Endothelial cell (in vitro differentiated cells): ENCODE results near the gene ALDH4A1. TPM values are rescaled to one million over a fixed set of nuclear protein-coding genes. Genes with fewer than 3 reads are reported as not detected.

Experiments
- DNase-seq: peaks from one replicate; pipeline ENCODE4 v3.0.0; 2021; ENCODE audit warnings: low spot score
- H3K27ac Mint-ChIP-seq: one replicate; pipeline ENCODE4 v1.8.0; 2021; ENCODE audit warnings: mixed read lengths, inconsistent platforms; ENCODE audit not compliant: unreplicated experiment
- H3K27me3 Mint-ChIP-seq: one replicate; pipeline ENCODE4 v1.8.0; 2021; ENCODE audit warnings: mild to moderate bottlenecking, moderate library complexity, mixed read lengths, inconsistent platforms; ENCODE audit not compliant: unreplicated experiment
- H3K36me3 Mint-ChIP-seq: one replicate; pipeline ENCODE4 v1.8.0; 2021; ENCODE audit warnings: mild to moderate bottlenecking, low read depth, mixed read lengths, inconsistent platforms; ENCODE audit not compliant: unreplicated experiment
- H3K4me1 Mint-ChIP-seq: one replicate; pipeline ENCODE4 v1.8.0; 2021; ENCODE audit warnings: mild to moderate bottlenecking, mixed read lengths, inconsistent platforms; ENCODE audit not compliant: unreplicated experiment
- H3K4me3 Mint-ChIP-seq: one replicate; pipeline ENCODE4 v1.8.0; 2021; ENCODE audit warnings: mild to moderate bottlenecking, mixed read lengths, inconsistent platforms; ENCODE audit not compliant: unreplicated experiment
- H3K9me3 Mint-ChIP-seq: one replicate; pipeline ENCODE4 v1.8.0; 2021; ENCODE audit warnings: mixed read lengths, inconsistent platforms; ENCODE audit not compliant: unreplicated experiment
- CTCF ChIP-seq: fragments of 200-600 bp; sonication (generic); IDR thresholded peaks from one replicate; pipeline ENCODE4 v1.5.0; 2021; ENCODE audit warnings: antibody characterized with exemption; ENCODE audit not compliant: unreplicated experiment
- microRNA-seq: library from miRNA; unstranded; fragments of <30 nt; microRNA quantifications from one replicate; pipeline ENCODE4, GENCODE V29; 2020; ENCODE audit not compliant: unreplicated experiment
- total RNA-seq: library from RNA; stranded (reverse); fragmentation: NEBNext Ultra II Directional; extraction: Animal tissue kit (Norgen Biotek cat#: 25700); gene quantifications from one replicate; pipeline ENCODE4 v1.2.1, GENCODE V29; 2021; ENCODE audit not compliant: unreplicated experiment

ALDH4A1 gene
- total RNA-seq, 1 donor from 2014 or later = 27.8 TPM

GRCh38 chr1:18828224-18828623 lies 74.1 kb downstream of the ALDH4A1 start:
- H3K4me1 Mint-ChIP-seq = no peaks in the 10 kb centered on the region
- peaks cover 19% of the 10 kb centered on the region for H3K36me3 Mint-ChIP-seq
- H3K27ac Mint-ChIP-seq = no peak overlapping the region
- TF ChIP-seq CTCF = no peak
- no peak overlapping the region for H3K4me3 Mint-ChIP-seq
- no peak for DNase-seq
- H3K27me3 Mint-ChIP-seq = peaks cover 9% of the 10 kb centered on the region
- H3K9me3 Mint-ChIP-seq = peaks cover 4% of the 10 kb centered on the region

- DNase-seq = no peak
- Mint-ChIP-seq H3K9me3 (peaks cover 4% of the 10 kb centered on the region), H3K27me3 (peaks cover 8% of the 10 kb centered on the region), H3K36me3 (peaks cover 16% of the 10 kb centered on the region), H3K4me1 (no peaks in the 10 kb centered on the region), H3K27ac (no peak overlapping the region), H3K4me3 (no peak overlapping the region)
- TF ChIP-seq CTCF = no peak
These were observed 78.9 kb downstream of the ALDH4A1 start for GRCh38 chr1:18823438-18823837.

Small RNAs within 50 kb of the gene (microRNA-seq; reads per million reads assigned to microRNA genes)
- gene MIR1290 (not detected), gene MIR4695 (1.4 reads per million, percentile 21 among the genes with 10 or more reads in this experiment)

Other genes starting within 250 kb of the ALDH4A1 start
- gene TAS1R2, start 42.9 kb downstream of the ALDH4A1 start, total RNA-seq = not detected
- gene IFFO2, start 54.1 kb upstream of the ALDH4A1 start, total RNA-seq = 16.7 TPM